ENCODE results near the gene CDKN2AIPNL.

DNA sequence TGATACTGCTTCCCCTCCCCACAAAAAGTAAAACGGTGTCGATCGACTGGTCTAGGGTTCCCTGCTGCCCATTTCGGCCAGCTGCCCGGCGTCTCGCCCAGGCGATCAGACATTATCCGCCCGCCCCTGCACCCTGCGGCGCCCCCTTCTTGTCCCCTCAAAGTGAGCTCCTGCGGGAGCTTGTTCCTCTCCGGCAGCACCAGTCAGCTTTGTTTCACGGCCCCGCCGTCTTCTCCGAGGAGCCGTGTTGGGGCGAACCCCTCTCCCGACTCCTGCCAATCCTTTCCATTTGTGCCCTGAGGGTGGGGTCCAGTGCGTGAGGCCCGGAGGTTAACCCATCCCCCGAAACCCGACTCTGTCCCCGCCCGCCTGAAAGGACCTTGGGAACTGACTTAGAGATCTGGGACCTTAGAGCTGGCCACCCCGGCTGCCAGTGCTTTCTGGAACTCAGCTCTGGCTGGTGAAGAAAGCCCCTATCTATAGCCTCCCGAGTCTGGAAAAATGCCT is 39.8 kb downstream of the CDKN2AIPNL start:
- TF ChIP-seq, protein P1, sequence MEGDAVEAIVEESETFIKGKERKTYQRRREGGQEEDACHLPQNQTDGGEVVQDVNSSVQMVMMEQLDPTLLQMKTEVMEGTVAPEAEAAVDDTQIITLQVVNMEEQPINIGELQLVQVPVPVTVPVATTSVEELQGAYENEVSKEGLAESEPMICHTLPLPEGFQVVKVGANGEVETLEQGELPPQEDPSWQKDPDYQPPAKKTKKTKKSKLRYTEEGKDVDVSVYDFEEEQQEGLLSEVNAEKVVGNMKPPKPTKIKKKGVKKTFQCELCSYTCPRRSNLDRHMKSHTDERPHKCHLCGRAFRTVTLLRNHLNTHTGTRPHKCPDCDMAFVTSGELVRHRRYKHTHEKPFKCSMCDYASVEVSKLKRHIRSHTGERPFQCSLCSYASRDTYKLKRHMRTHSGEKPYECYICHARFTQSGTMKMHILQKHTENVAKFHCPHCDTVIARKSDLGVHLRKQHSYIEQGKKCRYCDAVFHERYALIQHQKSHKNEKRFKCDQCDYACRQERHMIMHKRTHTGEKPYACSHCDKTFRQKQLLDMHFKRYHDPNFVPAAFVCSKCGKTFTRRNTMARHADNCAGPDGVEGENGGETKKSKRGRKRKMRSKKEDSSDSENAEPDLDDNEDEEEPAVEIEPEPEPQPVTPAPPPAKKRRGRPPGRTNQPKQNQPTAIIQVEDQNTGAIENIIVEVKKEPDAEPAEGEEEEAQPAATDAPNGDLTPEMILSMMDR (IDR thresholded peaks at IDR 0.05): no peak
- peak; percentile 31 to 74 (median 53) for TF ChIP-seq POLR2A (IDR thresholded peaks at IDR 0.05)
